Panc1 (cell line): ENCODE measurements around the gene ZNF226. TPM values are rescaled to one million over a fixed set of nuclear protein-coding genes. Genes with fewer than 3 reads are reported as not detected.
"Not testable (repeated sequence)": the region's sequence is repeated elsewhere in the genome, so short reads cannot be mapped to it uniquely, and the experiment has no call there.

Source experiments
- ATAC-seq: fragments of 200-7000 bp; cut with Tn5 transposase; 2 replicates; pipeline ENCODE4 v1.9.1; 2020; ENCODE audit warnings: mild to moderate bottlenecking, moderate library complexity
- Bru-seq: library from RNA; stranded (reverse); fragments of 400-500 nt; gene quantifications from one replicate; lab custom pipeline; 2021; lab: Mats Ljungman, UMichigan
- BruChase-seq, 2 experiments: library from RNA; stranded (reverse); fragments of 400-500 nt; gene quantifications; one replicate each; lab custom pipeline; 2021; lab: Mats Ljungman, UMichigan
- BruUV-seq: library from RNA; stranded (reverse); fragments of 400-500 nt; replicated peaks from 2 replicates; lab custom pipeline; 2021; lab: Mats Ljungman, UMichigan
- CTCF ChIA-PET: fragments of 300-600 bp; sonication (Branson Sonifier 250); formaldehyde crosslinking; loops from one replicate; lab custom pipeline; 2022; ENCODE audit warnings: antibody characterized with exemption; lab: Charles Lee
- POLR2A ChIA-PET: fragments of 300-600 bp; sonication (Branson Sonifier 250); formaldehyde crosslinking; loops from one replicate; lab custom pipeline; 2022; ENCODE audit warnings: antibody characterized with exemption; lab: Charles Lee
- DNase-seq: peaks from one replicate; pipeline ENCODE4 v3.0.0-alpha.2; 2010; ENCODE audit warnings: low read depth, low spot score
- H3K27ac ChIP-seq: 2 replicates; pipeline ENCODE4 v1.5.1; 2011; ENCODE audit warnings: mild to moderate bottlenecking, low read length, inconsistent platforms
- H3K27me3 ChIP-seq: fragments of 200-500 bp; sonication (Bioruptor generic); 2 replicates; pipeline ENCODE4 v1.6.0; 2014; ENCODE audit warnings: low read length, inconsistent platforms; ENCODE audit not compliant: control insufficient read depth, insufficient read depth
- H3K36me3 ChIP-seq: fragments of 200-500 bp; sonication (Bioruptor generic); 2 replicates; pipeline ENCODE4 v1.5.1; 2014; ENCODE audit warnings: inconsistent platforms, mild to moderate bottlenecking, low read length, moderate library complexity; ENCODE audit not compliant: control insufficient read depth, insufficient read depth
- H3K4me1 ChIP-seq: 2 replicates; pipeline ENCODE4 v1.5.1; 2011; ENCODE audit warnings: inconsistent platforms, mild to moderate bottlenecking, low read length, moderate library complexity; ENCODE audit not compliant: control insufficient read depth, insufficient read depth
- H3K4me3 ChIP-seq, 2 experiments: 2 replicates each; pipeline ENCODE4 v1.5.1; 2011 to 2012; ENCODE audit warnings: low read depth in 2 of 2, low read length in 2 of 2, mild to moderate bottlenecking in 2 of 2, inconsistent platforms in 1 of 2, moderate library complexity in 1 of 2
- H3K9me3 ChIP-seq: fragments of 200-500 bp; sonication (Bioruptor generic); 2 replicates; pipeline ENCODE4 v1.5.1; 2014; ENCODE audit warnings: low read depth, mild to moderate bottlenecking, inconsistent platforms, low read length, moderate library complexity; ENCODE audit not compliant: control insufficient read depth, insufficient read depth
- POLR2AphosphoS5 ChIP-seq: IDR thresholded peaks from 2 replicates; pipeline ENCODE4 v1.6.1; 2012; ENCODE audit warnings: mild to moderate bottlenecking, low read depth, low read length, moderate library complexity
- SIN3A ChIP-seq: IDR thresholded peaks from 2 replicates; pipeline ENCODE4 v1.6.1; 2012; ENCODE audit warnings: low read depth, mild to moderate bottlenecking, low read length, moderate library complexity, borderline replicate concordance; ENCODE audit not compliant: insufficient read depth
- TCF7L2 ChIP-seq: IDR thresholded peaks from 2 replicates; pipeline ENCODE4 v1.6.1; 2011; ENCODE audit warnings: mild to moderate bottlenecking, low read depth, low read length, inconsistent platforms
- in situ Hi-C: cut with HindIII; loops from 2 replicates; pipeline ENCODE4 v1.10.0; 2016; ENCODE audit warnings: low sequenced_read_pairs, low pct_unique_long_range_greater_than_20kb
- intact Hi-C: fragments of 100-400 bp; cut with micrococcal nuclease; formaldehyde crosslinking; loops from one replicate; pipeline ENCODE4 v1.10.0; 2022; ENCODE audit not compliant: unreplicated experiment
- long read RNA-seq: library from polyadenylated mRNA; unstranded; transcript quantifications from one replicate; pipeline ENCODE4 v2.0.0, GENCODE V29; 2021; ENCODE audit not compliant: unreplicated experiment
- polyA plus RNA-seq: library from polyadenylated mRNA; unstranded; fragments of >200 nt; gene quantifications from one replicate; pipeline ENCODE4 v1.2.1, GENCODE V29; 2012; ENCODE audit warnings: missing spikeins; ENCODE audit not compliant: insufficient read length
- total RNA-seq: library from RNA; stranded (reverse); gene quantifications from one replicate; pipeline ENCODE4 v1.2.1, GENCODE V29; 2021; ENCODE audit not compliant: unreplicated experiment
- TF ChIP-seq, protein P1 (sequence below): fragments of 450-650 bp; IDR thresholded peaks from 2 replicates; pipeline ENCODE4 v1.5.1; 2017; ENCODE audit warnings: mild to moderate bottlenecking
- TF ChIP-seq, protein P2 (sequence below), 2 experiments: IDR thresholded peaks; 2 replicates each; pipeline ENCODE4 v1.6.1; 2011 to 2012; ENCODE audit warnings: low read depth in 2 of 2, control low read depth in 1 of 2, low read length in 1 of 2, mild to moderate bottlenecking in 1 of 2, moderate library complexity in 1 of 2; ENCODE audit not compliant: insufficient read depth in 1 of 2

Gene ZNF226
- total RNA-seq (21.7 TPM), Bru-seq, nascent RNA (percentile 80 among the genes with signal in this experiment), BruChase-seq, experiment 1, labeled RNA remaining after a 2-hour chase (percentile 80 among the genes with signal in this experiment), BruChase-seq, experiment 2, labeled RNA remaining after a 6-hour chase (percentile 73 among the genes with signal in this experiment)
- polyA plus RNA-seq: 12.8 TPM
- long read RNA-seq, partial matches to known transcripts: 3 of 12 reads
- long read RNA-seq, other reads (novel, unspliced or antisense): 2 of 12 reads

DNA sequence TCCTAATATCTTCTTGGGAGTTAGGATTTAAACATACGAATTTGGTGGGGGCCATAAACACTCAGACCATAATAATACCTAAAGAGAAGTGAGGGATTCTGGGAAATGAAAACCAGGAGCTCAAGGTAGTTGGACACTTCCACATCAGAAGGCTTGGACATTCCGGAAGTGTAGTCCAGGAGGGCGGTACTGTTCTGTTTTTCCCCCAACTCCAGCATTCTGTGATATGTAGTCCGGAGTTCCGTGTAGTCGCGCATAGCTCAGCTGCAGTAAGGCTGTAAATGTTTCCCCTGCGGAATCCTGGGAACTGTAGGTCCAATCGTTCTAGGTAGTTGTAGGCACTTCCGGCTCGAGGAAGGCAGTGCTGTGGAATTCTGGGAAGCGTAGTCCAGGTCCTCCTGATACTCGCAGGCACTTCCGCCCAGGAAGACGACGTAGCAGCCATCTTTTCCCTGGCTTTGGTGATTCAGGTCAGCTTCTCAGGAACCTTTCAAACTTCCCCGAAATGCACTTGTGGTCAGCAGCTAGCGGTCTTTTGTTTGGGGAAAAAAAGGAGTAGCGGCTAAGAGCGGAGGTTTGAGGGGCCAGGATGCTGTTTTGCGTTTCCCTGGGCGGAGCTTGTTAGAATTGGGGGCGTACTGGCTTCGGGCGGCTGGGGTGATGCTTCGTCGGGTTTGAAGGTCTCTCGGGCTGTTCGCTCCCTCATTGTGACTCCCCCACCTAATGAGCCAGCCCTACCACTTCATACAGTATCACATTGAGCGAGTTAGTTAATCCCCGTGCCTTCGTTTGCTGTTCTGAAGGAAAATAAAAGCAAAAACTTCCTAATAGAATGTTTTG lies at the start of gene ZNF226:
ZNF226 (plus strand) TSS at position 428 of the 840 bp plus-strand sequence. CDS start 4,981 bp downstream, outside the sequence.
- POLR2A ChIA-PET: no interaction called here
- in situ Hi-C loops: no loop called here

DNA sequence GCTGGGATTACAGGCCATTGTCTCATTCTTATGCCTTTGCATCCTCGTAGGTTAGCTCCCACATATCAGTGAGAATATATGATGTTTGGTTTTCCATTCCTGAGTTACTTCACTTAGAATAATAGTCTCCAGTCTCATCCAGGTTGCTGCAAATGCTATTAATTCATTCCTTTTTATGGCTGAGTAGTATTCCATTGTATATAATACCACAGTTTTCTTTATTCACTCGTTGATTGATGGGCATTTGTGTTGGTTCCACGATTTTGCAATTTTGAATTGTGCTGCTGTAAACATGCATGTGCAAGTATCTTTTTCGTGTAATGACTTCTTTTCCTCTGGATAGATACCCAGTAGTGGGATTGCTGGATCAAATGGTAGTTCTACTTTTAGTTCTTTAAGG lies 43.7 kb upstream of the ZNF226 start:
- ATAC-seq, H3K27me3 ChIP-seq, CTCF ChIA-PET, POLR2A ChIA-PET, H3K4me3 ChIP-seq, in situ Hi-C loops, DNase-seq, H3K27ac ChIP-seq, intact Hi-C loops, H3K9me3 ChIP-seq, H3K36me3 ChIP-seq, BruUV-seq, H3K4me1 ChIP-seq: not testable (repeated sequence)

More for the DNA sequence above, at the start of gene ZNF226:
- Histone ChIP-seq H3K4me1 (no peaks in the 10 kb centered on the region), H3K36me3 (peaks cover 2% of the 10 kb centered on the region), H3K9me3 (peaks cover 26% of the 10 kb centered on the region; the same call in 1 of the 2 replicates), H3K27ac (peak within 1 kb of the TSS; percentile 96), H3K4me3 (peak within 1 kb of the TSS; percentile 73 to 94), H3K27me3 (no peaks in the 10 kb centered on the region)
- intact Hi-C loops: no loop called here
- no TSS peak for BruUV-seq
- ATAC-seq (peak; percentile 99), DNase-seq (peak; percentile 90)
- CTCF ChIA-PET: interaction anchor here (0.6 kb wide), 1 partner anchor 663 kb away, joined by 3 read pairs; no protein-coding TSS in a partner anchor
- TF ChIP-seq SIN3A (no peak), POLR2AphosphoS5 (peak; percentile 66)

DNA sequence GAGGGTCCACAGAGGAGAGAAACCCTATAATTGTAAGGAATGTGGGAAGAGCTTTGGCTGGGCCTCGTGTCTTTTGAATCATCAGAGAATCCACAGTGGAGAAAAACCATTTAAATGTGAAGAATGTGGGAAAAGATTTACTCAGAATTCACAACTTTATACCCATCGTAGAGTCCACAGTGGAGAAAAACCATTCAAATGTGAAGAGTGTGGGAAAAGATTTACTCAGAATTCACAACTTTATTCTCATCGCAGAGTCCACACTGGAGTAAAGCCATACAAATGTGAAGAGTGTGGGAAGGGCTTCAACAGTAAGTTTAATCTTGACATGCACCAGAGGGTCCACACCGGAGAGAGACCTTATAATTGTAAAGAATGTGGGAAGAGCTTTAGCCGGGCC lies 32.9 kb upstream of the ZNF226 start:
- Histone ChIP-seq H3K27me3 (no peaks in the 10 kb centered on the region), H3K36me3 (no peaks in the 10 kb centered on the region; the same call in 1 of the 2 replicates), H3K27ac (no peak overlapping the region), H3K4me3 (no peak overlapping the region), H3K4me1 (no peaks in the 10 kb centered on the region), H3K9me3 (peaks cover 28% of the 10 kb centered on the region; the same call in 1 of the 2 replicates)
- DNase-seq (no peak), ATAC-seq (no peak)
- CTCF ChIA-PET: no interaction called here
- BruUV-seq: no TSS peak
- in situ Hi-C loops: no loop called here
- TF ChIP-seq SIN3A (no peak), TCF7L2 (no peak), POLR2AphosphoS5 (no peak)
- TF ChIP-seq, protein P1, sequence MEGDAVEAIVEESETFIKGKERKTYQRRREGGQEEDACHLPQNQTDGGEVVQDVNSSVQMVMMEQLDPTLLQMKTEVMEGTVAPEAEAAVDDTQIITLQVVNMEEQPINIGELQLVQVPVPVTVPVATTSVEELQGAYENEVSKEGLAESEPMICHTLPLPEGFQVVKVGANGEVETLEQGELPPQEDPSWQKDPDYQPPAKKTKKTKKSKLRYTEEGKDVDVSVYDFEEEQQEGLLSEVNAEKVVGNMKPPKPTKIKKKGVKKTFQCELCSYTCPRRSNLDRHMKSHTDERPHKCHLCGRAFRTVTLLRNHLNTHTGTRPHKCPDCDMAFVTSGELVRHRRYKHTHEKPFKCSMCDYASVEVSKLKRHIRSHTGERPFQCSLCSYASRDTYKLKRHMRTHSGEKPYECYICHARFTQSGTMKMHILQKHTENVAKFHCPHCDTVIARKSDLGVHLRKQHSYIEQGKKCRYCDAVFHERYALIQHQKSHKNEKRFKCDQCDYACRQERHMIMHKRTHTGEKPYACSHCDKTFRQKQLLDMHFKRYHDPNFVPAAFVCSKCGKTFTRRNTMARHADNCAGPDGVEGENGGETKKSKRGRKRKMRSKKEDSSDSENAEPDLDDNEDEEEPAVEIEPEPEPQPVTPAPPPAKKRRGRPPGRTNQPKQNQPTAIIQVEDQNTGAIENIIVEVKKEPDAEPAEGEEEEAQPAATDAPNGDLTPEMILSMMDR: no peak
- TF ChIP-seq, protein P2, sequence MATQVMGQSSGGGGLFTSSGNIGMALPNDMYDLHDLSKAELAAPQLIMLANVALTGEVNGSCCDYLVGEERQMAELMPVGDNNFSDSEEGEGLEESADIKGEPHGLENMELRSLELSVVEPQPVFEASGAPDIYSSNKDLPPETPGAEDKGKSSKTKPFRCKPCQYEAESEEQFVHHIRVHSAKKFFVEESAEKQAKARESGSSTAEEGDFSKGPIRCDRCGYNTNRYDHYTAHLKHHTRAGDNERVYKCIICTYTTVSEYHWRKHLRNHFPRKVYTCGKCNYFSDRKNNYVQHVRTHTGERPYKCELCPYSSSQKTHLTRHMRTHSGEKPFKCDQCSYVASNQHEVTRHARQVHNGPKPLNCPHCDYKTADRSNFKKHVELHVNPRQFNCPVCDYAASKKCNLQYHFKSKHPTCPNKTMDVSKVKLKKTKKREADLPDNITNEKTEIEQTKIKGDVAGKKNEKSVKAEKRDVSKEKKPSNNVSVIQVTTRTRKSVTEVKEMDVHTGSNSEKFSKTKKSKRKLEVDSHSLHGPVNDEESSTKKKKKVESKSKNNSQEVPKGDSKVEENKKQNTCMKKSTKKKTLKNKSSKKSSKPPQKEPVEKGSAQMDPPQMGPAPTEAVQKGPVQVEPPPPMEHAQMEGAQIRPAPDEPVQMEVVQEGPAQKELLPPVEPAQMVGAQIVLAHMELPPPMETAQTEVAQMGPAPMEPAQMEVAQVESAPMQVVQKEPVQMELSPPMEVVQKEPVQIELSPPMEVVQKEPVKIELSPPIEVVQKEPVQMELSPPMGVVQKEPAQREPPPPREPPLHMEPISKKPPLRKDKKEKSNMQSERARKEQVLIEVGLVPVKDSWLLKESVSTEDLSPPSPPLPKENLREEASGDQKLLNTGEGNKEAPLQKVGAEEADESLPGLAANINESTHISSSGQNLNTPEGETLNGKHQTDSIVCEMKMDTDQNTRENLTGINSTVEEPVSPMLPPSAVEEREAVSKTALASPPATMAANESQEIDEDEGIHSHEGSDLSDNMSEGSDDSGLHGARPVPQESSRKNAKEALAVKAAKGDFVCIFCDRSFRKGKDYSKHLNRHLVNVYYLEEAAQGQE (IDR thresholded peaks at IDR 0.05; ENCODE audit: insufficient read depth in 1 of 2, low read depth in 2 of 2, low read length in 1 of 2): no peak
- intact Hi-C loops: no loop called here
- POLR2A ChIA-PET: no interaction called here
